HepG2 (cell line): Measurements from ENCODE around the gene AHNAK.

Experiments
- AKAP8 ChIP-seq: sonication (generic); formaldehyde crosslinking; IDR thresholded peaks from 2 replicates; pipeline ENCODE4 v1.5.1; 2020; ENCODE audit warnings: mild to moderate bottlenecking, missing genetic modification reagents
- EEA1 ChIP-seq: sonication (generic); formaldehyde crosslinking; IDR thresholded peaks from 2 replicates; pipeline ENCODE4 v1.5.1; 2020; ENCODE audit warnings: mild to moderate bottlenecking, missing genetic modification reagents, borderline replicate concordance
- ELF3 ChIP-seq: IDR thresholded peaks from 2 replicates; pipeline ENCODE4 v1.6.1; 2016; ENCODE audit warnings: missing genetic modification reagents, missing compliant biosample characterization
- EZH2 ChIP-seq: conservative IDR thresholded peaks from 2 replicates; pipeline ENCODE4 v1.6.1; 2012; ENCODE audit warnings: mild to moderate bottlenecking, low read depth, low read length, moderate library complexity
- FOSL1 ChIP-seq: sonication (generic); formaldehyde crosslinking; IDR thresholded peaks from 2 replicates; pipeline ENCODE4 v1.9.0; 2021; ENCODE audit warnings: missing genetic modification reagents, borderline replicate concordance
- HINFP ChIP-seq: sonication (generic); formaldehyde crosslinking; IDR thresholded peaks from 2 replicates; pipeline ENCODE4 v1.4.0; 2020; ENCODE audit warnings: low read depth, mild to moderate bottlenecking, missing genetic modification reagents
- KDM1A ChIP-seq: IDR thresholded peaks from 2 replicates; pipeline ENCODE4 v1.6.1; 2016; ENCODE audit warnings: missing compliant biosample characterization
- MED8 ChIP-seq: sonication (generic); formaldehyde crosslinking; IDR thresholded peaks from 2 replicates; pipeline ENCODE4 v1.8.1; 2023; ENCODE audit warnings: mild to moderate bottlenecking, missing genetic modification reagents; ENCODE audit not compliant: insufficient replicate concordance
- ZNF234 ChIP-seq: sonication (generic); formaldehyde crosslinking; conservative IDR thresholded peaks from 2 replicates; pipeline ENCODE4 v1.5.1; 2020; ENCODE audit warnings: mild to moderate bottlenecking, missing genetic modification reagents
- ZNF607 ChIP-seq: sonication (generic); formaldehyde crosslinking; IDR thresholded peaks from 2 replicates; pipeline ENCODE4 v1.5.1; 2020; ENCODE audit warnings: missing genetic modification reagents, mild to moderate bottlenecking, borderline replicate concordance
- TF ChIP-seq, protein P1 (sequence below): IDR thresholded peaks from 2 replicates; pipeline ENCODE4 v1.6.1; 2016; ENCODE audit warnings: low read depth, missing genetic modification reagents, missing compliant biosample characterization
- TF ChIP-seq, protein P2 (sequence below): sonication (generic); formaldehyde crosslinking; IDR thresholded peaks from 2 replicates; pipeline ENCODE4 v1.4.0; 2020; ENCODE audit warnings: missing genetic modification reagents

- TF ChIP-seq, protein P1, sequence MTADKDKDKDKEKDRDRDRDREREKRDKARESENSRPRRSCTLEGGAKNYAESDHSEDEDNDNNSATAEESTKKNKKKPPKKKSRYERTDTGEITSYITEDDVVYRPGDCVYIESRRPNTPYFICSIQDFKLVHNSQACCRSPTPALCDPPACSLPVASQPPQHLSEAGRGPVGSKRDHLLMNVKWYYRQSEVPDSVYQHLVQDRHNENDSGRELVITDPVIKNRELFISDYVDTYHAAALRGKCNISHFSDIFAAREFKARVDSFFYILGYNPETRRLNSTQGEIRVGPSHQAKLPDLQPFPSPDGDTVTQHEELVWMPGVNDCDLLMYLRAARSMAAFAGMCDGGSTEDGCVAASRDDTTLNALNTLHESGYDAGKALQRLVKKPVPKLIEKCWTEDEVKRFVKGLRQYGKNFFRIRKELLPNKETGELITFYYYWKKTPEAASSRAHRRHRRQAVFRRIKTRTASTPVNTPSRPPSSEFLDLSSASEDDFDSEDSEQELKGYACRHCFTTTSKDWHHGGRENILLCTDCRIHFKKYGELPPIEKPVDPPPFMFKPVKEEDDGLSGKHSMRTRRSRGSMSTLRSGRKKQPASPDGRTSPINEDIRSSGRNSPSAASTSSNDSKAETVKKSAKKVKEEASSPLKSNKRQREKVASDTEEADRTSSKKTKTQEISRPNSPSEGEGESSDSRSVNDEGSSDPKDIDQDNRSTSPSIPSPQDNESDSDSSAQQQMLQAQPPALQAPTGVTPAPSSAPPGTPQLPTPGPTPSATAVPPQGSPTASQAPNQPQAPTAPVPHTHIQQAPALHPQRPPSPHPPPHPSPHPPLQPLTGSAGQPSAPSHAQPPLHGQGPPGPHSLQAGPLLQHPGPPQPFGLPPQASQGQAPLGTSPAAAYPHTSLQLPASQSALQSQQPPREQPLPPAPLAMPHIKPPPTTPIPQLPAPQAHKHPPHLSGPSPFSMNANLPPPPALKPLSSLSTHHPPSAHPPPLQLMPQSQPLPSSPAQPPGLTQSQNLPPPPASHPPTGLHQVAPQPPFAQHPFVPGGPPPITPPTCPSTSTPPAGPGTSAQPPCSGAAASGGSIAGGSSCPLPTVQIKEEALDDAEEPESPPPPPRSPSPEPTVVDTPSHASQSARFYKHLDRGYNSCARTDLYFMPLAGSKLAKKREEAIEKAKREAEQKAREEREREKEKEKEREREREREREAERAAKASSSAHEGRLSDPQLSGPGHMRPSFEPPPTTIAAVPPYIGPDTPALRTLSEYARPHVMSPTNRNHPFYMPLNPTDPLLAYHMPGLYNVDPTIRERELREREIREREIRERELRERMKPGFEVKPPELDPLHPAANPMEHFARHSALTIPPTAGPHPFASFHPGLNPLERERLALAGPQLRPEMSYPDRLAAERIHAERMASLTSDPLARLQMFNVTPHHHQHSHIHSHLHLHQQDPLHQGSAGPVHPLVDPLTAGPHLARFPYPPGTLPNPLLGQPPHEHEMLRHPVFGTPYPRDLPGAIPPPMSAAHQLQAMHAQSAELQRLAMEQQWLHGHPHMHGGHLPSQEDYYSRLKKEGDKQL (CRISPR knock-in tag), result no peak
- no peak for TF ChIP-seq EEA1 (CRISPR knock-in tag)
- no peak for TF ChIP-seq HINFP (CRISPR knock-in tag)
- TF ChIP-seq, protein P2, sequence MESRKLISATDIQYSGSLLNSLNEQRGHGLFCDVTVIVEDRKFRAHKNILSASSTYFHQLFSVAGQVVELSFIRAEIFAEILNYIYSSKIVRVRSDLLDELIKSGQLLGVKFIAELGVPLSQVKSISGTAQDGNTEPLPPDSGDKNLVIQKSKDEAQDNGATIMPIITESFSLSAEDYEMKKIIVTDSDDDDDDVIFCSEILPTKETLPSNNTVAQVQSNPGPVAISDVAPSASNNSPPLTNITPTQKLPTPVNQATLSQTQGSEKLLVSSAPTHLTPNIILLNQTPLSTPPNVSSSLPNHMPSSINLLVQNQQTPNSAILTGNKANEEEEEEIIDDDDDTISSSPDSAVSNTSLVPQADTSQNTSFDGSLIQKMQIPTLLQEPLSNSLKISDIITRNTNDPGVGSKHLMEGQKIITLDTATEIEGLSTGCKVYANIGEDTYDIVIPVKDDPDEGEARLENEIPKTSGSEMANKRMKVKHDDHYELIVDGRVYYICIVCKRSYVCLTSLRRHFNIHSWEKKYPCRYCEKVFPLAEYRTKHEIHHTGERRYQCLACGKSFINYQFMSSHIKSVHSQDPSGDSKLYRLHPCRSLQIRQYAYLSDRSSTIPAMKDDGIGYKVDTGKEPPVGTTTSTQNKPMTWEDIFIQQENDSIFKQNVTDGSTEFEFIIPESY (CRISPR knock-in tag), result no peak
- no peak for TF ChIP-seq ELF3 (CRISPR knock-in tag)
- no peak for TF ChIP-seq MED8 (CRISPR knock-in tag)
- TF ChIP-seq AKAP8 (CRISPR knock-in tag), result no peak
- TF ChIP-seq ZNF234 (CRISPR knock-in tag), result no peak
- TF ChIP-seq EZH2, result no peak
- 0 out of 2 replicates have a peak, but pooled peaks have one; percentile 13 for TF ChIP-seq FOSL1 (CRISPR knock-in tag)
- TF ChIP-seq KDM1A (CRISPR knock-in tag), result no peak
- no peak for TF ChIP-seq ZNF607 (CRISPR knock-in tag)
Observed at GRCh38 chr11:62553080-62553838, 6.7 kb upstream of the AHNAK start.
